HepG2 (cell line): ENCODE data around the gene GAS5. TPM values are rescaled to one million over a fixed set of nuclear protein-coding genes. Genes with fewer than 3 reads are reported as not detected.

Experiments
- CREB3 ChIP-seq: sonication (generic); formaldehyde crosslinking; IDR thresholded peaks from 2 replicates; pipeline ENCODE4 v1.5.0; 2020; ENCODE audit warnings: missing genetic modification reagents
- GMEB1 ChIP-seq: sonication (generic); formaldehyde crosslinking; IDR thresholded peaks from 2 replicates; pipeline ENCODE4 v1.5.1; 2020; ENCODE audit warnings: missing genetic modification reagents, mild to moderate bottlenecking, borderline replicate concordance
- IKZF5 ChIP-seq: IDR thresholded peaks from 2 replicates; pipeline ENCODE4 v1.6.1; 2018; ENCODE audit warnings: missing genetic modification reagents, mild to moderate bottlenecking, missing compliant biosample characterization
- MXI1 ChIP-seq: IDR thresholded peaks from 3 replicates; pipeline ENCODE4 v1.6.1; 2012; ENCODE audit warnings: low read depth, low read length, inconsistent platforms, borderline replicate concordance
- NRL ChIP-seq: sonication (generic); formaldehyde crosslinking; IDR thresholded peaks from 2 replicates; pipeline ENCODE4 v1.5.0; 2020; ENCODE audit warnings: missing genetic modification reagents, mild to moderate bottlenecking, moderate library complexity, borderline replicate concordance
- PAX8 ChIP-seq: sonication (generic); formaldehyde crosslinking; IDR thresholded peaks from 2 replicates; pipeline ENCODE4 v1.8.0; 2022; ENCODE audit warnings: mild to moderate bottlenecking, missing genetic modification reagents, borderline replicate concordance
- RARG ChIP-seq: sonication (generic); formaldehyde crosslinking; IDR thresholded peaks from 2 replicates; pipeline ENCODE4 v1.4.0; 2020; ENCODE audit warnings: low read depth, mild to moderate bottlenecking, missing genetic modification reagents
- RBM22 ChIP-seq: fragments of 200-400 bp; formaldehyde crosslinking; optimal IDR thresholded peaks from 2 replicates; pipeline ENCODE3; 2017; ENCODE audit warnings: mild to moderate bottlenecking, low read length, moderate library complexity
- ZNF205 ChIP-seq: IDR thresholded peaks from 2 replicates; pipeline ENCODE4 v1.6.1; 2018; ENCODE audit warnings: missing biosample characterization, missing genetic modification reagents
- ZNF567 ChIP-seq: sonication (generic); formaldehyde crosslinking; IDR thresholded peaks from 2 replicates; pipeline ENCODE4 v1.8.1; 2023; ENCODE audit warnings: mild to moderate bottlenecking, missing genetic modification reagents, borderline replicate concordance
- ZNF577 ChIP-seq: sonication (generic); formaldehyde crosslinking; IDR thresholded peaks from 2 replicates; pipeline ENCODE4 v1.4.0; 2020; ENCODE audit warnings: mild to moderate bottlenecking, low read depth, missing genetic modification reagents, borderline replicate concordance
- polyA plus RNA-seq, 8 experiments: library from polyadenylated mRNA; depleted of rRNA in 3 of 8; stranded (reverse) in 7 of 8; unstranded in 1 of 8; fragments of >200 nt; fragmentation: Illumina TruSeq in 4 of 8; extraction: Trizol in 4 of 8; gene quantifications; 2 replicates each; pipeline versions ENCODE4 v1.2.1 to v1.2.3, GENCODE V29; 2011 to 2016; ENCODE audit warnings: low read depth in 4 of 8, missing spikeins in 1 of 8, mixed read lengths in 1 of 8; ENCODE audit not compliant: insufficient read depth in 1 of 8
- total RNA-seq, 5 experiments: library from RNA; depleted of rRNA; stranded (reverse); fragments of >200 nt; fragmentation: Illumina TruSeq; extraction: Trizol; gene quantifications; 2 replicates each; pipeline ENCODE4 v1.2.3, GENCODE V29; 2016; ENCODE audit warnings: low read depth in 1 of 5
- TF ChIP-seq, protein P1 (sequence below), 2 experiments: fragments of 450-650 bp in 1 of 2; sonication (generic) in 1 of 2; formaldehyde crosslinking in 1 of 2; IDR thresholded peaks; 2 replicates each; pipeline versions ENCODE4 v1.6.1 to v1.8.0; 2016 to 2022; ENCODE audit warnings: antibody characterized with exemption in 1 of 2, mild to moderate bottlenecking in 1 of 2, missing genetic modification reagents in 1 of 2
- TF ChIP-seq, protein P2 (sequence below): fragments of 450-650 bp; IDR thresholded peaks from 2 replicates; pipeline ENCODE4 v1.6.1; 2016

GAS5 gene
- total and polyA plus RNA-seq, 2 of the 13 experiments (the other 11 are each of a cell fraction or from before 2014, with no cell fraction given), result 352 to 738 TPM

- TF ChIP-seq, protein P1, sequence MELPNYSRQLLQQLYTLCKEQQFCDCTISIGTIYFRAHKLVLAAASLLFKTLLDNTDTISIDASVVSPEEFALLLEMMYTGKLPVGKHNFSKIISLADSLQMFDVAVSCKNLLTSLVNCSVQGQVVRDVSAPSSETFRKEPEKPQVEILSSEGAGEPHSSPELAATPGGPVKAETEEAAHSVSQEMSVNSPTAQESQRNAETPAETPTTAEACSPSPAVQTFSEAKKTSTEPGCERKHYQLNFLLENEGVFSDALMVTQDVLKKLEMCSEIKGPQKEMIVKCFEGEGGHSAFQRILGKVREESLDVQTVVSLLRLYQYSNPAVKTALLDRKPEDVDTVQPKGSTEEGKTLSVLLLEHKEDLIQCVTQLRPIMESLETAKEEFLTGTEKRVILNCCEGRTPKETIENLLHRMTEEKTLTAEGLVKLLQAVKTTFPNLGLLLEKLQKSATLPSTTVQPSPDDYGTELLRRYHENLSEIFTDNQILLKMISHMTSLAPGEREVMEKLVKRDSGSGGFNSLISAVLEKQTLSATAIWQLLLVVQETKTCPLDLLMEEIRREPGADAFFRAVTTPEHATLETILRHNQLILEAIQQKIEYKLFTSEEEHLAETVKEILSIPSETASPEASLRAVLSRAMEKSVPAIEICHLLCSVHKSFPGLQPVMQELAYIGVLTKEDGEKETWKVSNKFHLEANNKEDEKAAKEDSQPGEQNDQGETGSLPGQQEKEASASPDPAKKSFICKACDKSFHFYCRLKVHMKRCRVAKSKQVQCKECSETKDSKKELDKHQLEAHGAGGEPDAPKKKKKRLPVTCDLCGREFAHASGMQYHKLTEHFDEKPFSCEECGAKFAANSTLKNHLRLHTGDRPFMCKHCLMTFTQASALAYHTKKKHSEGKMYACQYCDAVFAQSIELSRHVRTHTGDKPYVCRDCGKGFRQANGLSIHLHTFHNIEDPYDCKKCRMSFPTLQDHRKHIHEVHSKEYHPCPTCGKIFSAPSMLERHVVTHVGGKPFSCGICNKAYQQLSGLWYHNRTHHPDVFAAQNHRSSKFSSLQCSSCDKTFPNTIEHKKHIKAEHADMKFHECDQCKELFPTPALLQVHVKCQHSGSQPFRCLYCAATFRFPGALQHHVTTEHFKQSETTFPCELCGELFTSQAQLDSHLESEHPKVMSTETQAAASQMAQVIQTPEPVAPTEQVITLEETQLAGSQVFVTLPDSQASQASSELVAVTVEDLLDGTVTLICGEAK (IDR thresholded peaks at IDR 0.05), result no peak
- TF ChIP-seq, protein P1 (CRISPR knock-in tag; IDR thresholded peaks at IDR 0.05), result no peak; the same call in 1 of the 2 replicates
- TF ChIP-seq GMEB1 (CRISPR knock-in tag) (peak; percentile 96), RARG (CRISPR knock-in tag) (no peak), ZNF205 (no peak), IKZF5 (CRISPR knock-in tag) (0 out of 2 replicates have a peak, but pooled peaks have one; percentile 50), CREB3 (CRISPR knock-in tag) (no peak), ZNF577 (CRISPR knock-in tag) (no peak), PAX8 (no peak), ZNF567 (CRISPR knock-in tag) (no peak), RBM22 (no peak), MXI1 (peak; percentile 49; the same call in 1 of the 3 replicates), NRL (CRISPR knock-in tag) (no peak; the same call in 1 of the 2 replicates)
- TF ChIP-seq, protein P2, sequence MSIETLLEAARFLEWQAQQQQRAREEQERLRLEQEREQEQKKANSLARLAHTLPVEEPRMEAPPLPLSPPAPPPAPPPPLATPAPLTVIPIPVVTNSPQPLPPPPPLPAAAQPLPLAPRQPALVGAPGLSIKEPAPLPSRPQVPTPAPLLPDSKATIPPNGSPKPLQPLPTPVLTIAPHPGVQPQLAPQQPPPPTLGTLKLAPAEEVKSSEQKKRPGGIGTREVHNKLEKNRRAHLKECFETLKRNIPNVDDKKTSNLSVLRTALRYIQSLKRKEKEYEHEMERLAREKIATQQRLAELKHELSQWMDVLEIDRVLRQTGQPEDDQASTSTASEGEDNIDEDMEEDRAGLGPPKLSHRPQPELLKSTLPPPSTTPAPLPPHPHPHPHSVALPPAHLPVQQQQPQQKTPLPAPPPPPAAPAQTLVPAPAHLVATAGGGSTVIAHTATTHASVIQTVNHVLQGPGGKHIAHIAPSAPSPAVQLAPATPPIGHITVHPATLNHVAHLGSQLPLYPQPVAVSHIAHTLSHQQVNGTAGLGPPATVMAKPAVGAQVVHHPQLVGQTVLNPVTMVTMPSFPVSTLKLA, result peak; percentile 50
Observed at GRCh38 chr1:173824315-173825081, 43.3 kb downstream of the GAS5 start, which contains the start of the genes CENPL and DARS2 (continued).
